Keratinocyte (primary cell): ENCODE results near the gene NRP1. TPM values are rescaled to one million over a fixed set of nuclear protein-coding genes. Genes with fewer than 3 reads are reported as not detected.

Experiments
- DNase-seq: peaks from one replicate; pipeline ENCODE4 v3.0.0-alpha.2; 2011; ENCODE audit warnings: low read depth, missing footprints, low spot score
- FAIRE-seq: peaks from 2 replicates; lab custom pipeline; 2011; peaks lifted over from hg19 to GRCh38; lab: Jason Lieb, UNC
- H2AFZ ChIP-seq: 2 replicates; pipeline ENCODE4 v1.6.0; 2012; ENCODE audit warnings: low read length, control low read depth, inconsistent platforms; ENCODE audit not compliant: control insufficient read depth
- H3K27ac ChIP-seq: 2 replicates; pipeline ENCODE4 v1.5.1; 2011; ENCODE audit warnings: low read length; ENCODE audit not compliant: control insufficient read depth, insufficient read depth
- H3K27me3 ChIP-seq: 3 replicates; pipeline ENCODE4 v1.6.0; 2011; ENCODE audit warnings: low read length; ENCODE audit not compliant: control insufficient read depth, insufficient read depth; ENCODE audit errors: extremely low read depth
- H3K36me3 ChIP-seq, 2 experiments: 2 replicates in 1 of 2; 3 replicates in 1 of 2; pipeline ENCODE4 v1.5.1; 2011; ENCODE audit warnings: low read length in 2 of 2, mild to moderate bottlenecking in 1 of 2; ENCODE audit not compliant: control insufficient read depth in 2 of 2, insufficient read depth in 2 of 2; ENCODE audit errors: extremely low read depth in 1 of 2
- H3K4me1 ChIP-seq: 3 replicates; pipeline ENCODE4 v1.5.1; 2011; ENCODE audit warnings: low read length; ENCODE audit not compliant: control insufficient read depth, insufficient read depth; ENCODE audit errors: extremely low read depth
- H3K4me2 ChIP-seq: 3 replicates; pipeline ENCODE4 v1.6.0; 2011; ENCODE audit warnings: low read depth, low read length; ENCODE audit not compliant: control insufficient read depth, insufficient read depth; ENCODE audit errors: extremely low read depth
- H3K4me3 ChIP-seq, 3 experiments: fragments of 200-600 bp in 1 of 3; sonication (generic) in 1 of 3; 2 replicates in 2 of 3; 3 replicates in 1 of 3; pipeline ENCODE4 v1.5.1; 2011 to 2016; ENCODE audit warnings: low read length in 3 of 3, mild to moderate bottlenecking in 3 of 3, control low read depth in 2 of 3, inconsistent platforms in 1 of 3, low read depth in 1 of 3, mixed read lengths in 1 of 3, mixed run types in 1 of 3, moderate library complexity in 1 of 3; ENCODE audit not compliant: control insufficient read depth in 2 of 3, insufficient read depth in 2 of 3; ENCODE audit errors: extremely low read depth in 1 of 3
- H3K79me2 ChIP-seq: 2 replicates; pipeline ENCODE4 v1.6.0; 2012; ENCODE audit warnings: low read length; ENCODE audit not compliant: control insufficient read depth, insufficient read depth
- H3K9ac ChIP-seq: 3 replicates; pipeline ENCODE4 v1.6.0; 2011; ENCODE audit warnings: low read length; ENCODE audit not compliant: control insufficient read depth, insufficient read depth; ENCODE audit errors: extremely low read depth
- H3K9me1 ChIP-seq: 3 replicates; pipeline ENCODE4 v1.6.0; 2011; ENCODE audit warnings: low read length; ENCODE audit not compliant: control insufficient read depth, insufficient read depth; ENCODE audit errors: extremely low read depth
- H3K9me3 ChIP-seq: 2 replicates; pipeline ENCODE4 v1.5.1; 2012; ENCODE audit warnings: low read depth, low read length; ENCODE audit not compliant: control insufficient read depth
- H4K20me1 ChIP-seq: 3 replicates; pipeline ENCODE4 v1.6.0; 2011; ENCODE audit warnings: low read length; ENCODE audit not compliant: control insufficient read depth, insufficient read depth; ENCODE audit errors: extremely low read depth
- CTCF ChIP-seq, 3 experiments: IDR thresholded peaks in 1 of 3; conservative IDR thresholded peaks in 1 of 3; optimal IDR thresholded peaks in 1 of 3; 2 replicates in 2 of 3; 3 replicates in 1 of 3; pipeline versions ENCODE3 to v1.5.1; 2011; ENCODE audit warnings: low read length in 3 of 3, mild to moderate bottlenecking in 3 of 3, moderate library complexity in 2 of 3, control low read depth in 1 of 3, inconsistent platforms in 1 of 3; ENCODE audit not compliant: insufficient read depth in 2 of 3; ENCODE audit errors: extremely low read depth in 1 of 3
- EZH2 ChIP-seq: IDR thresholded peaks from one replicate; pipeline ENCODE4 v1.6.1; 2012; ENCODE audit warnings: inconsistent platforms, mild to moderate bottlenecking, low read length, moderate library complexity
- dilution Hi-C: fragments of 300-500 bp; cut with MboI; formaldehyde crosslinking; loops from one replicate; pipeline ENCODE4 v1.7.0; 2020; ENCODE audit warnings: low sequenced_read_pairs; ENCODE audit not compliant: extremely low pct_ligation_motif_present
- polyA plus RNA-seq, 5 experiments: library from polyadenylated mRNA; depleted of rRNA in 3 of 5; stranded (reverse) in 3 of 5; stranded (forward) in 1 of 5; unstranded in 1 of 5; fragments of >200 nt; gene quantifications; 1 replicate in 1 of 5; 2 replicates in 3 of 5; 3 replicates in 1 of 5; pipeline versions ENCODE4 v1.2.1 to v1.2.3, GENCODE V29; 2011 to 2012; ENCODE audit warnings: missing spikeins in 2 of 5, low read depth in 1 of 5, low replicate concordance in 1 of 5

The NRP1 gene
- polyA plus RNA-seq, 1 donor (not counting 4 experiments of a cell fraction or from before 2014, with no cell fraction given), result 36.2 TPM

GRCh38 chr10:33303988-33304387 lies 30.5 kb downstream of the NRP1 start:
- Histone ChIP-seq H4K20me1 (no peaks in the 10 kb centered on the region), H3K27ac (no peak overlapping the region), H3K4me2 (no peak overlapping the region)

DNA sequence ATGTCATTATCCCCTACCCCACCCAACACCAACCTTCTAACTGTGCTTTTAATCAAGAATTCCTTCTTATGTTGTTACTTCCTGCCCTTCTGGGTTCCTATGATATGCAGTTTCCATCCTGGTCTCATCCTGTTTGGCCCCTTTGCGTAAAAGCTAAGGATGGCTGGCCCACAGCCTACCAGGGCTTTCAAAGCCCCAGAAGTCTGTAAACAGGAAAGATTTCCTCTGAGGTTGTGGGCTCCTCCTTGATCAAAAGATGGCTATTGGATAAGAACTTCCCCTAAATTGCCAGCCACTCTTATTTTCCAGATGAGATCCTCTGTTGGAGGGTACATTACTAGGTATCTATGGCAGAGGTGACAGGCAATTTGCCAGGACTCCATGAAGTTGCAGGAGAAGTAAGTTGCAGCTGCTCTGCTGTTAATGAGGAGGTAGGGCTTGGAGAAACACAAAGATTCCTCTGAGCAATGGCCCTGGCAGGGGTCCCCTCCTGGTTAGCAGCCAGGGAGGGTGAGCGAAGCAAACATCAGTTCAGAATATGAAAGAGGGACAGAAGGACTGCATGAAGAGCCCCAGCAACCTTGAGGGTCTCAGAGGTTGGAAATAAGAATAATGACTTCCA lies 32.1 kb downstream of the NRP1 start:
- DNase-seq, result no peak
- peaks cover 0 to 4% of the 10 kb centered on the region in 2 experiments for H3K36me3 ChIP-seq
- no peaks in the 10 kb centered on the region for H3K27me3 ChIP-seq
- H3K4me2 ChIP-seq, result no peak overlapping the region
- no peak for FAIRE-seq
- peaks cover 3% of the 10 kb centered on the region for H3K9me1 ChIP-seq
- dilution Hi-C loops, result no loop called here
- no peak overlapping the region for H2AFZ ChIP-seq
- H3K9ac ChIP-seq, result no peak overlapping the region
- H3K4me3 ChIP-seq, result no peak overlapping the region
- peaks cover 60% of the 10 kb centered on the region for H3K79me2 ChIP-seq
- no peak overlapping the region for H3K27ac ChIP-seq
- no peak for TF ChIP-seq CTCF (optimal IDR thresholded peaks at IDR 0.05 in 1 of 3, IDR thresholded peaks at IDR 0.05 in 1 of 3, conservative IDR thresholded peaks at IDR 0.05 in 1 of 3; ENCODE audit: extremely low read depth in 1 of 3, insufficient read depth in 2 of 3, low read length in 3 of 3)
- no peak for TF ChIP-seq EZH2
- H3K9me3 ChIP-seq, result no peaks in the 10 kb centered on the region
- no peaks in the 10 kb centered on the region for H3K4me1 ChIP-seq
- H4K20me1 ChIP-seq, result no peaks in the 10 kb centered on the region

More at GRCh38 chr10:33303988-33304387, 30.5 kb downstream of the NRP1 start:
- H3K9me1 ChIP-seq, result peaks cover 3% of the 10 kb centered on the region
- H3K4me1 ChIP-seq, result no peaks in the 10 kb centered on the region
- H3K4me3 ChIP-seq, result no peak overlapping the region
- DNase-seq, result no peak
- FAIRE-seq, result no peak
- H3K9ac ChIP-seq, result no peak overlapping the region
- no peaks in the 10 kb centered on the region for H3K9me3 ChIP-seq
- dilution Hi-C loops, result no loop called here
- no peak overlapping the region for H2AFZ ChIP-seq
- H3K79me2 ChIP-seq, result peaks cover 62% of the 10 kb centered on the region
- TF ChIP-seq EZH2 (no peak), CTCF (optimal IDR thresholded peaks at IDR 0.05 in 1 of 3, IDR thresholded peaks at IDR 0.05 in 1 of 3, conservative IDR thresholded peaks at IDR 0.05 in 1 of 3; ENCODE audit: extremely low read depth in 1 of 3, insufficient read depth in 2 of 3, low read length in 3 of 3) (no peak)
- no peaks in the 10 kb centered on the region for H3K27me3 ChIP-seq
- H3K36me3 ChIP-seq, result peaks cover 0 to 4% of the 10 kb centered on the region in 2 experiments
